ENCODE results near the gene AHDC1.
"Not testable (repeated sequence)": the region's sequence is repeated elsewhere in the genome, so short reads cannot be mapped to it uniquely, and the experiment has no call there.

AHDC1 gene

GRCh38 chr1:27503844-27504587 is 99.9 kb downstream of the AHDC1 start:
- ChIA-PET CTCF (interaction anchor here (1.5 to 2.5 kb wide), 2 partner anchors 53 to 171 kb away, joined by 3 to 9 read pairs; no protein-coding TSS in a partner anchor), POLR2A (no interaction called here)
- TF ChIP-seq CTCF (IDR thresholded peaks at IDR 0.05; ENCODE audit: insufficient read depth, low read length, missing control alignments) = no peak
- H3K4me3 ChIP-seq (ENCODE audit: low read depth, low read length) = no peak overlapping the region
- no peak for DNase-seq (ENCODE audit: low read depth, low spot score)

GRCh38 chr1:27503033-27503432 is 100.9 kb downstream of the AHDC1 start:
- ChIA-PET CTCF (interaction anchor here (0.6 kb wide), 2 partner anchors 9 to 401 kb away, joined by 3 to 4 read pairs; no protein-coding TSS in a partner anchor), POLR2A (no interaction called here)
- no peak for TF ChIP-seq CTCF (IDR thresholded peaks at IDR 0.05; ENCODE audit: insufficient read depth, low read length, missing control alignments)
- H3K4me3 ChIP-seq (ENCODE audit: low read depth, low read length) = no peak overlapping the region
- no peak for DNase-seq (ENCODE audit: low read depth, low spot score)

- DNase-seq (ENCODE audit: low read depth, low spot score); CTCF ChIA-PET; POLR2A ChIA-PET; H3K4me3 ChIP-seq (ENCODE audit: low read depth, low read length): not testable (repeated sequence)
Measured at GRCh38 chr1:27501159-27501558, 102.8 kb downstream of the AHDC1 start.

GRCh38 chr1:27499142-27499541 is 104.8 kb downstream of the AHDC1 start:
- DNase-seq (ENCODE audit: low read depth, low spot score) = no peak
- CTCF ChIA-PET = interaction anchor here (1.1 kb wide), 1 partner anchor 109 kb away, joined by 4 read pairs; no protein-coding TSS in a partner anchor
- H3K4me3 ChIP-seq (ENCODE audit: low read depth, low read length) = no peak overlapping the region
- POLR2A ChIA-PET = no interaction called here
- TF ChIP-seq CTCF (IDR thresholded peaks at IDR 0.05; ENCODE audit: insufficient read depth, low read length, missing control alignments) = no peak

GRCh38 chr1:27496604-27497155 is 107.3 kb downstream of the AHDC1 start:
- no peak for DNase-seq (ENCODE audit: low read depth, low spot score)

GRCh38 chr1:27492796-27493195 is 111.1 kb downstream of the AHDC1 start:
- H3K4me3 ChIP-seq (ENCODE audit: low read depth, low read length) = no peak overlapping the region
- POLR2A ChIA-PET = no interaction called here
- CTCF ChIA-PET = interaction anchor here (0.7 to 3.0 kb wide), 3 partner anchors 13 to 64 kb away, joined by 3 to 14 read pairs (median 4); no protein-coding TSS in a partner anchor
- no peak for DNase-seq (ENCODE audit: low read depth, low spot score)
- TF ChIP-seq CTCF (IDR thresholded peaks at IDR 0.05; ENCODE audit: insufficient read depth, low read length, missing control alignments) = no peak

More at GRCh38 chr1:27496604-27497155, 107.3 kb downstream of the AHDC1 start:
- POLR2A ChIA-PET = interaction anchor here (0.6 kb wide), 1 partner anchor 47 kb away, joined by 3 read pairs; no protein-coding TSS in a partner anchor
- no peak overlapping the region; the same call in 1 of the 2 replicates for H3K4me3 ChIP-seq (ENCODE audit: low read depth, low read length)
- peak; percentile 65 for TF ChIP-seq CTCF (IDR thresholded peaks at IDR 0.05; ENCODE audit: insufficient read depth, low read length, missing control alignments)
- CTCF ChIA-PET = interaction anchor here (0.9 to 1.7 kb wide), 7 partner anchors 8 to 196 kb away, joined by 3 to 5 read pairs (median 4); no protein-coding TSS in a partner anchor
